H1 (cell line): ENCODE measurements around the gene C22orf39. TPM values are rescaled to one million over a fixed set of nuclear protein-coding genes. Genes with fewer than 3 reads are reported as not detected.

ENCODE experiments used
- CTCF ChIA-PET: fragments of 300-600 bp; sonication (Branson Sonifier 250); formaldehyde crosslinking; loops from one replicate; lab custom pipeline; 2021; ENCODE audit not compliant: partially characterized antibody; lab: Charles Lee
- POLR2A ChIA-PET: fragments of 300-600 bp; sonication (Branson Sonifier 250); formaldehyde crosslinking; loops from one replicate; lab custom pipeline; 2021; ENCODE audit warnings: inconsistent platforms; ENCODE audit not compliant: partially characterized antibody; lab: Charles Lee
- DNase-seq, 2 experiments: peaks; one replicate each; pipeline versions ENCODE4 v3.0.0 to v3.0.0-alpha.2; 2010 to 2022; ENCODE audit warnings: low spot score in 2 of 2, low read depth in 1 of 2, mixed read lengths in 1 of 2
- FAIRE-seq: peaks from 2 replicates; lab custom pipeline; 2011; peaks lifted over from hg19 to GRCh38; lab: Jason Lieb, UNC
- H2AFZ ChIP-seq: 2 replicates; pipeline ENCODE4 v1.8.1; 2012; ENCODE audit warnings: low read length, inconsistent platforms
- H2AK5ac ChIP-seq: 2 replicates; pipeline ENCODE4 v1.6.1; 2013; ENCODE audit warnings: low read depth, low read length
- H2BK120ac ChIP-seq: replicated peaks from 2 replicates; pipeline ENCODE3; 2013; ENCODE audit warnings: low read depth, low read length, inconsistent platforms
- H2BK12ac ChIP-seq: 2 replicates; pipeline ENCODE4 v1.6.1; 2013; ENCODE audit warnings: low read depth, low read length
- H2BK15ac ChIP-seq: 2 replicates; pipeline ENCODE4 v1.6.1; 2013; ENCODE audit warnings: low read length
- H2BK20ac ChIP-seq: 2 replicates; pipeline ENCODE4 v1.6.1; 2013; ENCODE audit warnings: low read length
- H2BK5ac ChIP-seq: 2 replicates; pipeline ENCODE4 v1.6.1; 2013; ENCODE audit warnings: low read depth, low read length
- H3K14ac ChIP-seq: 2 replicates; pipeline ENCODE4 v1.6.1; 2013; ENCODE audit warnings: inconsistent platforms; ENCODE audit not compliant: insufficient read length
- H3K18ac ChIP-seq: 2 replicates; pipeline ENCODE4 v1.6.1; 2013; ENCODE audit warnings: low read length; ENCODE audit errors: extremely low read depth
- H3K23ac ChIP-seq: 2 replicates; pipeline ENCODE4 v1.6.1; 2013; ENCODE audit warnings: inconsistent platforms; ENCODE audit not compliant: insufficient read length
- H3K23me2 ChIP-seq: 2 replicates; pipeline ENCODE4 v1.6.1; 2013; ENCODE audit warnings: low read depth, low read length
- H3K27ac ChIP-seq: 2 replicates; pipeline ENCODE4 v1.6.1; 2011; ENCODE audit warnings: low read depth, low read length, inconsistent platforms
- H3K27me3 ChIP-seq, 4 experiments: replicated peaks in 1 of 4; 1 replicate in 1 of 4; 2 replicates in 3 of 4; pipeline versions ENCODE4 v1.6.1 to v1.8.1; 2011 to 2013; ENCODE audit warnings: low read length in 3 of 4, mild to moderate bottlenecking in 3 of 4, inconsistent platforms in 2 of 4, mixed read lengths in 2 of 4, moderate library complexity in 1 of 4; ENCODE audit not compliant: control insufficient read depth in 3 of 4, insufficient read depth in 3 of 4; ENCODE audit errors: extremely low read depth in 1 of 4
- H3K36me3 ChIP-seq, 4 experiments: 2 replicates each; pipeline versions ENCODE4 v1.6.1 to v1.8.1; 2011 to 2013; ENCODE audit warnings: mild to moderate bottlenecking in 4 of 4, low read length in 3 of 4, moderate library complexity in 2 of 4, control low read depth in 1 of 4, inconsistent platforms in 1 of 4; ENCODE audit not compliant: insufficient read depth in 4 of 4, control insufficient read depth in 2 of 4
- H3K4ac ChIP-seq: replicated peaks from 2 replicates; pipeline ENCODE3; 2013; ENCODE audit warnings: low read length, low read depth, mixed read lengths, inconsistent platforms; ENCODE audit not compliant: insufficient read length
- H3K4me1 ChIP-seq, 4 experiments: replicated peaks in 1 of 4; 1 replicate in 1 of 4; 2 replicates in 3 of 4; pipeline versions ENCODE4 v1.6.1 to v1.8.1; 2011 to 2013; ENCODE audit warnings: low read length in 3 of 4, inconsistent platforms in 2 of 4, mixed read lengths in 1 of 4; ENCODE audit not compliant: insufficient read depth in 4 of 4, control insufficient read depth in 3 of 4
- H3K4me2 ChIP-seq, 2 experiments: 2 replicates each; pipeline versions ENCODE4 v1.6.1 to v1.8.1; 2011 to 2013; ENCODE audit warnings: low read depth in 2 of 2, low read length in 2 of 2, control low read depth in 1 of 2, inconsistent platforms in 1 of 2, mild to moderate bottlenecking in 1 of 2; ENCODE audit not compliant: insufficient read depth in 1 of 2
- H3K4me3 ChIP-seq, 4 experiments: fragments of 200-600, 300-600 bp in 1 of 4; sonication (generic), shearing (Covaris generic), sonication (Bioruptor Twin) in 1 of 4; 2 replicates each; pipeline versions ENCODE4 v1.5.1 to v1.8.1; 2011 to 2016; ENCODE audit warnings: low read length in 4 of 4, low read depth in 3 of 4, control low read depth in 2 of 4, inconsistent platforms in 2 of 4, mild to moderate bottlenecking in 2 of 4, mixed read lengths in 1 of 4, moderate library complexity in 1 of 4; ENCODE audit not compliant: insufficient read depth in 2 of 4; ENCODE audit errors: extremely low read depth in 1 of 4
- H3K56ac ChIP-seq: replicated peaks from 2 replicates; pipeline ENCODE3; 2013; ENCODE audit warnings: low read depth, mild to moderate bottlenecking, mixed read lengths, low read length, inconsistent platforms; ENCODE audit not compliant: insufficient read length
- H3K79me1 ChIP-seq: 2 replicates; pipeline ENCODE4 v1.6.1; 2013; ENCODE audit warnings: low read depth, low read length, control low read depth
- H3K79me2 ChIP-seq, 2 experiments: 2 replicates each; pipeline versions ENCODE4 v1.6.1 to v1.8.1; 2012 to 2013; ENCODE audit warnings: low read length in 2 of 2, mild to moderate bottlenecking in 2 of 2, inconsistent platforms in 1 of 2; ENCODE audit not compliant: insufficient read depth in 2 of 2, control insufficient read depth in 1 of 2
- H3K9ac ChIP-seq, 4 experiments: replicated peaks in 1 of 4; 1 replicate in 1 of 4; 2 replicates in 3 of 4; pipeline versions ENCODE4 v1.6.1 to v1.8.1; 2011 to 2013; ENCODE audit warnings: low read depth in 3 of 4, low read length in 3 of 4, control low read depth in 2 of 4, mild to moderate bottlenecking in 2 of 4, moderate library complexity in 2 of 4, inconsistent platforms in 1 of 4; ENCODE audit errors: extremely low read depth in 1 of 4
- H3K9me3 ChIP-seq, 2 experiments: 2 replicates each; pipeline versions ENCODE4 v1.6.1 to v1.8.1; 2012 to 2013; ENCODE audit warnings: mild to moderate bottlenecking in 2 of 2, moderate library complexity in 2 of 2, control low read depth in 1 of 2, inconsistent platforms in 1 of 2, low read depth in 1 of 2, low read length in 1 of 2, mixed read lengths in 1 of 2; ENCODE audit not compliant: insufficient read depth in 2 of 2
- H4K20me1 ChIP-seq, 2 experiments: replicated peaks in 1 of 2; 2 replicates each; pipeline versions ENCODE3 to v1.8.1; 2011 to 2013; ENCODE audit warnings: inconsistent platforms in 2 of 2, low read length in 2 of 2, mild to moderate bottlenecking in 1 of 2; ENCODE audit not compliant: insufficient read depth in 2 of 2, control insufficient read depth in 1 of 2
- H4K5ac ChIP-seq: 2 replicates; pipeline ENCODE4 v1.6.1; 2013; ENCODE audit warnings: low read length, low read depth, mixed read lengths, inconsistent platforms; ENCODE audit not compliant: insufficient read length
- H4K8ac ChIP-seq: 2 replicates; pipeline ENCODE4 v1.8.0; 2013; ENCODE audit warnings: mild to moderate bottlenecking, moderate library complexity, low read length, inconsistent platforms; ENCODE audit not compliant: insufficient read depth; ENCODE audit errors: extremely low read depth
- H4K91ac ChIP-seq: replicated peaks from 2 replicates; pipeline ENCODE3; 2013; ENCODE audit warnings: low read length, mixed read lengths, inconsistent platforms; ENCODE audit not compliant: insufficient read length
- BACH1 ChIP-seq: IDR thresholded peaks from 2 replicates; pipeline ENCODE4 v1.6.1; 2012; ENCODE audit warnings: low read length, improper control_type of control experiment
- POLR2A ChIP-seq, 2 experiments: IDR thresholded peaks; 1 replicate in 1 of 2; 2 replicates in 1 of 2; pipeline ENCODE4 v1.6.1; 2011; ENCODE audit warnings: low read depth in 2 of 2, low read length in 2 of 2, mild to moderate bottlenecking in 2 of 2; ENCODE audit errors: control extremely low read depth in 1 of 2
- RXRA ChIP-seq: IDR thresholded peaks from 2 replicates; pipeline ENCODE4 v1.6.1; 2011; ENCODE audit warnings: low read depth, mild to moderate bottlenecking, low read length, moderate library complexity; ENCODE audit not compliant: insufficient read depth
- WGBS, 2 experiments: shearing (Covaris generic) in 1 of 2; methylation state at CpG; one replicate each; pipeline versions ENCODE4 v1.1.6 to v1.1.7; 2013 to 2015; ENCODE audit warnings: low lambda C conversion rate in 2 of 2, mixed read lengths in 2 of 2, inconsistent platforms in 1 of 2, low coverage in 1 of 2, missing lambda C conversion rate in 1 of 2; ENCODE audit not compliant: insufficient replicate concordance in 2 of 2, insufficient coverage in 1 of 2, insufficient read length in 1 of 2; ENCODE audit errors: extremely low coverage in 1 of 2, missing lambda C conversion rate in 1 of 2; 5-methylcytosine and 5-hydroxymethylcytosine counted together
- polyA plus RNA-seq, 7 experiments: library from polyadenylated mRNA; depleted of rRNA in 3 of 7; stranded (reverse) in 5 of 7; unstranded in 2 of 7; fragments of >200 nt in 5 of 7; fragments of 200-250 nt in 2 of 7; gene quantifications; 1 replicate in 5 of 7; 2 replicates in 1 of 7; 4 replicates in 1 of 7; pipeline versions ENCODE4 v1.2.1 to v1.2.3, GENCODE V29; 2011 to 2013; ENCODE audit warnings: missing spikeins in 2 of 7, mixed read lengths in 2 of 7
- total RNA-seq: library from RNA; stranded (reverse); fragmentation: NEBNext Ultra II Directional; extraction: Animal tissue kit (Norgen Biotek cat#: 25700); gene quantifications from 2 replicates; pipeline ENCODE4 v1.2.1, GENCODE V29; 2021

The C22orf39 gene
- total and polyA plus RNA-seq, 2 of the 8 experiments (the other 6 are each of a cell fraction or from before 2014, with no cell fraction given): 22.7 to 27.7 TPM

GRCh38 chr22:19482297-19482696, 34.8 kb upstream of the C22orf39 start:
- H3K9me3 ChIP-seq: no peaks in the 10 kb centered on the region
- H4K20me1 ChIP-seq: peaks cover 0 to 10% of the 10 kb centered on the region in 2 experiments
- FAIRE-seq (no peak), DNase-seq (no peak)
- no peak overlapping the region for H3K4ac ChIP-seq
- peaks cover 18 to 40% (median 25%) of the 10 kb centered on the region in 4 experiments for H3K36me3 ChIP-seq
- H4K91ac ChIP-seq: no peak overlapping the region
- H3K56ac ChIP-seq: no peak overlapping the region
- TF ChIP-seq BACH1: no peak
- no peak for TF ChIP-seq RXRA
- no peak for TF ChIP-seq POLR2A (IDR thresholded peaks at IDR 0.05; ENCODE audit: control extremely low read depth in 1 of 2, low read depth in 2 of 2, low read length in 2 of 2)
- WGBS, 2 experiments: 95% methylated on average over 9 of the region's 9 CpGs; no CpG with 5 or more reads in 1 of the 2 experiments
- peaks cover 14% of the 10 kb centered on the region for H3K23me2 ChIP-seq
- ChIA-PET CTCF (no interaction called here), POLR2A (interaction anchor here (1.1 kb wide), 1 partner anchor 78 kb away, joined by 3 read pairs; no protein-coding TSS in a partner anchor)
- peaks cover 0 to 8% (median 1%) of the 10 kb centered on the region in 4 experiments; a peak in 2 of 7 replicates for H3K4me1 ChIP-seq
- no peak overlapping the region for H4K5ac ChIP-seq
- no peak overlapping the region for H2BK5ac ChIP-seq
- no peak overlapping the region for H3K4me2 ChIP-seq
- no peak overlapping the region for H2BK20ac ChIP-seq
- H3K27ac ChIP-seq: no peak overlapping the region
- H2BK12ac ChIP-seq: no peak overlapping the region
- peaks cover 3 to 27% of the 10 kb centered on the region in 2 experiments; a peak in 3 of 4 replicates for H3K79me2 ChIP-seq
- no peak overlapping the region for H3K18ac ChIP-seq
- no peak overlapping the region for H2AFZ ChIP-seq
- no peaks in the 10 kb centered on the region for H3K27me3 ChIP-seq
- no peak overlapping the region for H4K8ac ChIP-seq
- H2BK15ac ChIP-seq: no peak overlapping the region
- no peak overlapping the region for H2AK5ac ChIP-seq
- no peak overlapping the region for H3K14ac ChIP-seq
- no peak overlapping the region for H3K23ac ChIP-seq
- H3K4me3 ChIP-seq: no peak overlapping the region
- no peak overlapping the region for H3K9ac ChIP-seq
- no peaks in the 10 kb centered on the region for H3K79me1 ChIP-seq
- no peak overlapping the region for H2BK120ac ChIP-seq
